NCI-H146 treated with DMSO at 0.1 percent for 48 hours (cell line): Measurements from ENCODE around the gene CRACR2B.

Source experiments
- DNase-seq: peaks from one replicate; lab custom pipeline; 2025; ENCODE audit not compliant: unreplicated experiment; lab: John Stamatoyannopoulos, UW

Gene CRACR2B

GRCh38 chr11:810040-810567, 17.6 kb upstream of the CRACR2B start:
- DNase-seq, result no peak

- DNase-seq, result no peak
Measured at GRCh38 chr11:811446-812245, 16.1 kb upstream of the CRACR2B start.

GRCh38 chr11:812390-812789, 15.3 kb upstream of the CRACR2B start:
- no peak for DNase-seq

GRCh38 chr11:813072-813455, 14.7 kb upstream of the CRACR2B start:
- no peak for DNase-seq

GRCh38 chr11:813456-814096, 14.1 kb upstream of the CRACR2B start:
- no peak for DNase-seq

GRCh38 chr11:815675-816432, 11.9 kb upstream of the CRACR2B start:
- no peak for DNase-seq

GRCh38 chr11:816433-816779, 11.3 kb upstream of the CRACR2B start:
- no peak for DNase-seq

- DNase-seq, result no peak
Measured at GRCh38 chr11:818396-819128, 9.2 kb upstream of the CRACR2B start, which contains the start of gene PNPLA2. TSS of gene PNPLA2 (plus strand) at chr11:818914. CDS start at chr11:819719, 805 bp downstream.

- DNase-seq, result peak; percentile 75
Measured at GRCh38 chr11:819129-819931, 8.4 kb upstream of the CRACR2B start.

- peak; percentile 67 for DNase-seq
Measured at GRCh38 chr11:819943-820649, 7.6 kb upstream of the CRACR2B start.

GRCh38 chr11:820655-821511, 6.8 kb upstream of the CRACR2B start:
- no peak for DNase-seq

- no peak for DNase-seq
Measured at GRCh38 chr11:821512-822371, 6.0 kb upstream of the CRACR2B start.

GRCh38 chr11:823441-824291, 4.1 kb upstream of the CRACR2B start:
- DNase-seq, result no peak

- DNase-seq, result no peak
Measured at GRCh38 chr11:824292-824880, 3.3 kb upstream of the CRACR2B start.

- DNase-seq, result no peak
Measured at GRCh38 chr11:824942-825341, 2.8 kb upstream of the CRACR2B start.
